Effector CD8-positive, alpha-beta T cell (primary cell): Measurements from ENCODE around the gene CCDC170.

Experiments
- DNase-seq: peaks from one replicate; lab custom pipeline; 2025; lab: John Stamatoyannopoulos, UW

Gene CCDC170

DNA sequence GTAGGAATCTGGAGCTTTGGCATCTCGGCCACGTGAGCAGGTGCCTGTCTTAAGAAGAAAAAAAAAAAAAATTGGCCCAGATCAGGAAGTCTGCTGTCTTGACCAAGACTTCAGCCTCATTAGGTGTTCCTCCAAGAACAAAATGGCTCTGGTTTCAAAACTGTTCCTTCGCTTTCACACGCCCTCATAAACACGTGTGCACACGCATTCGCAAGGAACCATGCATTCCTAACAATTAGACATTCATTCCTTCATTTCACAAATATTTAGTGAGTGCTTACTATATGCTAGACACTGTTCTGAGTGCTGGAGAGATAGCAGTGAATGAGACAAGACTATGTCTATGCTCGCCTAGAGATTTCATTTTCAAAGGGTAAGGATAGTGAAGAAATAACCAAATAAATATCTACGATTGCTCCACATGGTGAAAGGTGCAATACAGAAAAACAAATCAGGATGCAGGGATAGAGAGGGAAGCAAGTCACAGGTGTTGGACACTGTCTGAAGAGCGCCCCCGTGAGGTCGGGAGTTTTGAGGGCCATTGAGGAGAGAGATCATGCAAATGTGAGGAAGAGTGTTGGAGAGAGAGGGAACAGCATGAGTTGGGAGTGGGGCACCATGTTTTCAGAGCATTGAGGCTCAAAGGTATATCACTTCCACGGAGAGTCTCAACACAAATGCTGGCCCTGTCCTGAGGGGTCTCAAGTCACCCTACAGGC is 53.3 kb downstream of the CCDC170 start:
- DNase-seq, result no peak

DNA sequence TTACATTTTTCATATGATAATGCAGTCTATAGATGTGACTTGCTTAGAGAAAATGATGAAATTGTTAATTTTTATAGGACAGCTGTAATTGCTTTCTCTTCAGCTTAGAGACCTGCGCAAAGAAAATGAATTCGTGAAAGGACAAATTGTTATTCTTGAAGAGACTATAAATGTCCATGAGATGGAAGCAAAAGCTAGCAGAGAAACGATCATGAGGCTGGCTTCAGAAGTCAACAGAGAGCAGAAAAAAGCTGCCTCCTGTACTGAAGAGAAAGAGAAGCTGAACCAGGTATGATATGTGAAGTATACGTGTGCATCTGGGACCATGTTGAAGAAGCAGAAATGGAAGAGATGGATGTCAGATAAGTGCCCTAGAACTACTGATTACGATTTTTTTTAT is 54.4 kb downstream of the CCDC170 start:
- DNase-seq, result no peak

DNA sequence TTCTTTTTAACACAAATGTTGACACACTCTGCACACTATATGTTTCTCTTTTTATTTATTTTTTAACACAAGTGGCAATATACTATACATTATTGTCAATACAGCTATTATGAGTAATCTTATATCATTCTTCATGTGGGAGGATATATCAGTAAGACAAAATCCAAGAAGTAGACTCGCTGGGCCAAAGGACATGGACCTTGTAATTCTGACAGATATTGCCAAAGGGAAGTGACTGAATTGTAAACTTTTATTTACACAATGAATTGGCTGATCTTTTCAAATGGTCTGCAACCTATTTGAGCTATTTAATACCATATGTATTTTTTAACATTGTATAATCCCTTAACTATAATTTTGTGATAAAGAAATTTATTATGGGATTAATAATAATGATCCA is 56.0 kb downstream of the CCDC170 start:
- DNase-seq, result no peak

- DNase-seq, result no peak
Observed at GRCh38 chr6:151550618-151551017, 56.8 kb downstream of the CCDC170 start.

- DNase-seq, result no peak
Observed at GRCh38 chr6:151551223-151551857, 57.5 kb downstream of the CCDC170 start.

- DNase-seq, result no peak
Observed at GRCh38 chr6:151553416-151554165, 59.8 kb downstream of the CCDC170 start.

GRCh38 chr6:151561238-151561637 is 67.4 kb downstream of the CCDC170 start:
- DNase-seq, result no peak

DNA sequence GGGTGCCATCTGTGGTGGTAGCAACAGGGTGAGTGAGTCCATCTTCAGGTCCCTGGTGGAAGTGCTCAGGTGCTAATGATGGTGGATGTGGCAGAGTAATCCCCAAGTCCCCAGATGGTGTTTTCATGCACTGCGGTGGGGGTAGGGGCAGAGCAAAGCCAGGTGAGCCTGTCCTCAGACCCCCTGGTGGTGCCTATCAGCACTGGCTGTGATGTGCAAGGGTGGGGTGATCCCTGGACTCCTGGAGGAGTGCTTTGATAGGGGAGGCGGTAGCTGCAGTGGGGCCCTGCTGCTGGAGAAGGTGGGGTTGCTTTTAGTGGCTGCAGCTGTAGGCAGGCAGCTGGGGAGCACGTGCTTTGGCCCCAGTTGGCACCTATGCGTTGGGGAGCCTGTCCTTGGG is 70.8 kb downstream of the CCDC170 start:
- DNase-seq, result no peak

DNA sequence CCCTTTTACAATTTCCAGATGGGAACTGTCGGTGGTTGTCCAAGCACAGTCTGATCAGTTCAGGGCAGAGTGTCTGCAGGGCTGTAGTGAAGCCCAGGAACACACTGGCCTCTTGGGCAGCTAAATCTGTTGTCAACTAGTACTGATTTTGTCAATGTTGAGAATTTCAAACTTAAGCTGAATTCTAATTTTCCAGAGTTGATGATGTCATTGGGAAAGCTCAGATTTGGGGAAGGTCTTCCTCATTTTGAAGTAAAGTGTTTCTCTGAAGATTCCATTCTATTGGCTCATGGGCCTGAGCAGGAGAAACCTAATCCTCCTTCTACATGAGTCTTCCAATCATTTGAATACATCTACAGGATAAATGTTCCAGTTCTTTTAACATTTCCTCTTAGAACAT is 72.1 kb downstream of the CCDC170 start:
- no peak for DNase-seq

GRCh38 chr6:151566557-151566956 is 72.7 kb downstream of the CCDC170 start:
- DNase-seq, result no peak

- DNase-seq, result no peak
Observed at GRCh38 chr6:151576633-151577032, 82.8 kb downstream of the CCDC170 start.

- DNase-seq, result no peak
Observed at GRCh38 chr6:151577257-151577656, 83.4 kb downstream of the CCDC170 start.

GRCh38 chr6:151585741-151586140 is 91.9 kb downstream of the CCDC170 start:
- no peak for DNase-seq

DNA sequence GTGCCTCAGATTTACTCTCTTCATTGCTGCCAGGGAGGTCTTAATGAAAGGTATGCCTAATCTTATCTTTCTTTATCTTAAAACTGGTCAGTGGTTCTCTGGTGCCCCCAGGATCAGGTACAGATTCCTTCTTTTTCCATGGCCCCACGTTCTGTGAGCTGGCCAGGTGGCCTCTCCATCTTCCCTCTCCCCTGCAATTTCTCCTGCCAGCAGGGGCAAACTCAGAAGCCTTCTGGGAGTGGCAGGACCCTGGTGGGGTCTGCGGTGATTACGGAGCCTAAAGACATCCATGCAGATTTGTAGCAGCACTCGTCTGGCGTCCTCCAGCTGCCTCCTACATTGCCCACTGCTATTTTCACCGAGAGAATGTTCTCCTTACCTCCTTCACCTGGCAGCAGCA is 95.8 kb downstream of the CCDC170 start:
- no peak for DNase-seq

- no peak for DNase-seq
Observed at GRCh38 chr6:151590742-151591141, 96.9 kb downstream of the CCDC170 start.

GRCh38 chr6:151592449-151593159 is 98.8 kb downstream of the CCDC170 start:
- no peak for DNase-seq

GRCh38 chr6:151609146-151609902 is 115.5 kb downstream of the CCDC170 start:
- no peak for DNase-seq

DNA sequence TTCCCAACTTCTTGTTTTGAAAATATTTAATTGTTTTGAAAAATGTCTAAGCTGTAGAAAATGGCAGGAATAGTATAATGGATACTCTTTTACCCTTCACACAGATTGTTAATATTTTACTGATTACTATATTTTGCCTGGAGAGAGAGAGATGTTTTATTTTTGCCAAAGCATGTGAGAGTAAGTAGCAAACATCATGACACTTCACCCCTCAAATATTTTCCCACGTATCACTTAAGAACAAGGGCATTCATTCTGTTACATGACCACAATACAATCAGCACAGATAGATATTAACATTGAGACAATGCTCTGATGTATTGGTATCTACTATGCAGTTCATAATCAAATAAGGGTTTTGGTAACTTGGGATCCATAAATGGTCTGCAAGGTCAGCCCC is 116.5 kb downstream of the CCDC170 start:
- DNase-seq, result no peak

GRCh38 chr6:151614630-151615029 is 120.8 kb downstream of the CCDC170 start:
- no peak for DNase-seq

DNA sequence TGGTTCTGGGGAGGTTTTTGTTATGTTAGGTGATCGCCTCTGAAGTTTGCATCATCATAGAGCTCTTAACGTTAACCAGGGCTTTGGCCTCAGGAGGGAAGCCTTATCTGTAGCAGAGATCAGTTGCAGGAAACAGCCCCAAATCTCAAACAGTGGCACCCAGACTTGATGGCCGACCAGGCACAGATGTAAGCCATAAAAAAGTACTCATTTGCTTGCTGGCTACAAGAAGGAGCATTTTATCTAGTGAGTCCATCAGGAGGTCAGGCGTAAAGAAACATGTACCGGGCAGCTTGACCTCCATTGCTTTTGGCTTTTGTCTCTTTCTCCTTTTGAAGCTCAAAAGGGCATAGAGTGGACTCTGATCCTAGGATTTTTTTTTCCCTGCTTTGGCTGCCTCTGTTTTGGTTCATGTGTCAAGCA is 122.3 kb downstream of the CCDC170 start:
- DNase-seq, result no peak

DNA sequence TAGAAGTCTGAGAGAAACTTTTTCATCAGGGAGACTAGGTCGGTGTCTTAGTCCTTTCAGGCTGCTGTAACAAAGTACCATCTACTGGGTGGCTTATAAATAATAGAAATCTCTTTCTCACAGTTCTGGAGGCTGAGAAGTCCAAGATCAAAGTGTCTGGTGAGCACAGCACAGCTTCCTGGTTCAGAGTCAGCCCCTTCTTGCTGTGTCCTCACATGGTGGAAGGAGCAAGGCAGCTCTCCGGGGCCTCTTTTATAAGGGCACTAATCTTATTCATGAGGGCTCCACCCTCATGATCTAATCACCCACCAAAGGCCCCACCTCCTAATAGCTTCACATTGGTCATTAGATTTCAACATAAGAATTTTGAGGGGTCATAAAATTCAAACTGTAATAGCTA is 122.8 kb downstream of the CCDC170 start:
- no peak for DNase-seq

DNA sequence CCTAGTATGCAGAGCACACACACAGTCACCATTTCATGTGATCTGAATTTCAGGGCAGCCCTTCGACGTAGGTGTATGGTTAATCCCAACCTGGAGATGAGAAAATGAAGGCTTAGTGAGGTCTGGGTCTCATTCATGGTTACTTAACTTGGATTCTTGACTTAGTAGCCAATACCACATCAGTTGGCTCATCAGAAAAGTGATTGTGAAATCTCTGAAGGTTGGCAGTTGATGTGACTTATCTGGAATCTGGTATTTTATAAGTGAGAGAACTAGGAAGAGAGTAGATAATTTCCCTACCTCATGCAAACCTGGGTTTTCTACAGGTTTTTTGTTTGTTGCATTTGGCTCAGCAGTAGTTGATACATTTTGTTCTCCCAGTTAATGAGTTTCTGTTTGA is 123.7 kb downstream of the CCDC170 start:
- DNase-seq, result no peak
